Endodermal cell (in vitro differentiated cells): ENCODE data around the gene KIRREL3. TPM values are rescaled to one million over a fixed set of nuclear protein-coding genes. Genes with fewer than 3 reads are reported as not detected.
A peak's percentile ranks its signal among the peaks of the same experiment; 100 is the strongest.

Source experiments
- DNase-seq: peaks from one replicate; pipeline ENCODE4 v3.0.0-alpha.2; 2017
- H3K27ac ChIP-seq: 2 replicates; pipeline ENCODE4 v1.5.1; 2013; ENCODE audit warnings: mild to moderate bottlenecking, low read depth, low read length, moderate library complexity
- H3K27me3 ChIP-seq: 2 replicates; pipeline ENCODE4 v1.6.1; 2013; ENCODE audit warnings: mild to moderate bottlenecking, low read length, moderate library complexity; ENCODE audit not compliant: insufficient read depth, control insufficient read depth, poor library complexity, severe bottlenecking
- H3K36me3 ChIP-seq: 2 replicates; pipeline ENCODE4 v1.7.0; 2013; ENCODE audit warnings: mild to moderate bottlenecking, low read length, moderate library complexity; ENCODE audit not compliant: control insufficient read depth, insufficient read depth
- H3K4me1 ChIP-seq: one replicate; pipeline ENCODE4 v1.7.0; 2013; ENCODE audit warnings: low read length; ENCODE audit not compliant: control insufficient read depth, insufficient read depth
- H3K4me3 ChIP-seq: 2 replicates; pipeline ENCODE4 v1.5.1; 2013; ENCODE audit warnings: mild to moderate bottlenecking, low read length, moderate library complexity
- H3K9ac ChIP-seq: 2 replicates; pipeline ENCODE4 v1.6.1; 2013; ENCODE audit warnings: mild to moderate bottlenecking, low read length, moderate library complexity; ENCODE audit not compliant: poor library complexity, severe bottlenecking; ENCODE audit errors: extremely low read depth
- H3K9me3 ChIP-seq: 2 replicates; pipeline ENCODE4 v1.6.1; 2013; ENCODE audit warnings: mild to moderate bottlenecking, low read length, moderate library complexity; ENCODE audit not compliant: control insufficient read depth
- H3K27ac Mint-ChIP-seq: 2 replicates; pipeline ENCODE4 v1.8.0; 2020; ENCODE audit warnings: mixed read lengths
- H3K27me3 Mint-ChIP-seq: 2 replicates; pipeline ENCODE4 v1.8.0; 2021; ENCODE audit warnings: mild to moderate bottlenecking, mixed read lengths; ENCODE audit not compliant: insufficient read depth
- H3K36me3 Mint-ChIP-seq: 2 replicates; pipeline ENCODE4 v1.8.0; 2020; ENCODE audit warnings: low read depth, mixed read lengths
- H3K4me1 Mint-ChIP-seq: 2 replicates; pipeline ENCODE4 v1.8.0; 2020; ENCODE audit warnings: mixed read lengths
- H3K4me3 Mint-ChIP-seq: 2 replicates; pipeline ENCODE4 v1.8.0; 2020; ENCODE audit warnings: mild to moderate bottlenecking, moderate library complexity, mixed read lengths
- H3K9me3 Mint-ChIP-seq: 2 replicates; pipeline ENCODE4 v1.8.0; 2020; ENCODE audit warnings: mild to moderate bottlenecking, mixed read lengths
- CTCF ChIP-seq: fragments of 200-600 bp; sonication (generic); conservative IDR thresholded peaks from 2 replicates; pipeline ENCODE4 v1.5.0; 2021; ENCODE audit warnings: antibody characterized with exemption, mild to moderate bottlenecking
- WGBS, 2 experiments: methylation state at CpG; one replicate each; pipeline versions ENCODE4 v1.1.5 to v1.1.7; 2013; ENCODE audit warnings: missing lambda C conversion rate in 2 of 2, mixed read lengths in 1 of 2; ENCODE audit not compliant: insufficient coverage in 1 of 2, insufficient read length in 1 of 2; 5-methylcytosine and 5-hydroxymethylcytosine counted together
- total RNA-seq, 2 donors: library from RNA; stranded (reverse); fragmentation: NEBNext Ultra II Directional in 1 of 2; extraction: Animal tissue kit (Norgen Biotek cat#: 25700) in 1 of 2; gene quantifications; 2 replicates in 1 of 2; 3 replicates in 1 of 2; pipeline ENCODE4 v1.2.1, GENCODE V29; 2021

The KIRREL3 gene
- total RNA-seq, 2 donors from 2014 or later, result 1.1 to 1.4 TPM

GRCh38 chr11:126927623-126928022 is 72.9 kb downstream of the KIRREL3 start:
- H3K27ac Mint-ChIP-seq, result no peak overlapping the region
- WGBS, 2 experiments, result 88% methylated on average over 2 of the region's 2 CpGs; no CpG with 5 or more reads in 1 of the 2 experiments

GRCh38 chr11:126926376-126926791 is 74.2 kb downstream of the KIRREL3 start:
- H3K36me3 ChIP-seq, result no peaks in the 10 kb centered on the region
- 86 to 94% methylated on average over 7 to 9 of the region's 9 CpGs for WGBS, 2 experiments
- no peak overlapping the region for H3K4me3 ChIP-seq
- no peak for DNase-seq
- no peak overlapping the region for H3K4me3 Mint-ChIP-seq
- H3K27ac Mint-ChIP-seq, result no peak overlapping the region
- no peaks in the 10 kb centered on the region for H3K4me1 ChIP-seq
- H3K36me3 Mint-ChIP-seq, result no peaks in the 10 kb centered on the region
- no peak overlapping the region for H3K27ac ChIP-seq
- H3K9me3 ChIP-seq, result no peaks in the 10 kb centered on the region
- H3K27me3 Mint-ChIP-seq, result peaks cover 2% of the 10 kb centered on the region
- no peaks in the 10 kb centered on the region for H3K4me1 Mint-ChIP-seq
- no peaks in the 10 kb centered on the region for H3K9me3 Mint-ChIP-seq
- H3K9ac ChIP-seq, result no peak overlapping the region
- no peak for TF ChIP-seq CTCF
- no peaks in the 10 kb centered on the region for H3K27me3 ChIP-seq

More at GRCh38 chr11:126927623-126928022, 72.9 kb downstream of the KIRREL3 start:
- Mint-ChIP-seq H3K36me3 (no peaks in the 10 kb centered on the region), H3K27me3 (peaks cover 2% of the 10 kb centered on the region), H3K9me3 (no peaks in the 10 kb centered on the region), H3K4me3 (no peak overlapping the region), H3K4me1 (no peaks in the 10 kb centered on the region)
- no peak for DNase-seq
- no peaks in the 10 kb centered on the region for H3K27me3 ChIP-seq
- TF ChIP-seq CTCF, result no peak
- no peaks in the 10 kb centered on the region for H3K4me1 ChIP-seq
- H3K27ac ChIP-seq, result no peak overlapping the region
- no peaks in the 10 kb centered on the region for H3K9me3 ChIP-seq
- H3K9ac ChIP-seq, result no peak overlapping the region
- H3K36me3 ChIP-seq, result no peaks in the 10 kb centered on the region
- no peak overlapping the region for H3K4me3 ChIP-seq

- Mint-ChIP-seq H3K9me3 (no peaks in the 10 kb centered on the region), H3K4me3 (no peak overlapping the region), H3K36me3 (no peaks in the 10 kb centered on the region), H3K27me3 (peaks cover 2% of the 10 kb centered on the region), H3K27ac (no peak overlapping the region), H3K4me1 (no peaks in the 10 kb centered on the region)
- Histone ChIP-seq H3K27ac (no peak overlapping the region), H3K36me3 (no peaks in the 10 kb centered on the region), H3K9me3 (no peaks in the 10 kb centered on the region), H3K4me3 (no peak overlapping the region), H3K4me1 (no peaks in the 10 kb centered on the region), H3K9ac (no peak overlapping the region), H3K27me3 (no peaks in the 10 kb centered on the region)
- no peak for TF ChIP-seq CTCF
- WGBS, 2 experiments, result 90% methylated on average over 6 to 9 of the region's 11 CpGs
- DNase-seq, result peak; percentile 20
Measured at GRCh38 chr11:126925321-126926093, 75.1 kb downstream of the KIRREL3 start.
